Ishikawa (cell line): Measurements from ENCODE around the gene JAG2.
A peak's percentile ranks its signal among the peaks of the same experiment; 100 is the strongest.

Experiments
- CEBPB ChIP-seq: IDR thresholded peaks from 2 replicates; pipeline ENCODE4 v1.6.1; 2012
- CREB1 ChIP-seq: IDR thresholded peaks from 2 replicates; pipeline ENCODE4 v1.6.1; 2012; ENCODE audit warnings: low read depth
- EGR1 ChIP-seq: IDR thresholded peaks from 2 replicates; pipeline ENCODE4 v1.6.1; 2012
- EP300 ChIP-seq: IDR thresholded peaks from 2 replicates; pipeline ENCODE4 v1.6.1; 2012; ENCODE audit warnings: borderline replicate concordance
- FOXM1 ChIP-seq: IDR thresholded peaks from 2 replicates; pipeline ENCODE4 v1.6.1; 2012; ENCODE audit warnings: low read depth, borderline replicate concordance
- MAX ChIP-seq: IDR thresholded peaks from 2 replicates; pipeline ENCODE4 v1.6.1; 2012
- NFIC ChIP-seq: IDR thresholded peaks from 2 replicates; pipeline ENCODE4 v1.6.1; 2012
- RAD21 ChIP-seq: IDR thresholded peaks from 2 replicates; pipeline ENCODE4 v1.6.1; 2012; ENCODE audit warnings: low read depth
- REST ChIP-seq: IDR thresholded peaks from 2 replicates; pipeline ENCODE4 v1.6.1; 2012; ENCODE audit warnings: low read depth, mild to moderate bottlenecking
- TAF1 ChIP-seq: IDR thresholded peaks from 2 replicates; pipeline ENCODE4 v1.6.1; 2012; ENCODE audit warnings: low read depth, mild to moderate bottlenecking
- TCF12 ChIP-seq: IDR thresholded peaks from 2 replicates; pipeline ENCODE4 v1.6.1; 2012; ENCODE audit warnings: low read depth
- TEAD4 ChIP-seq: IDR thresholded peaks from 2 replicates; pipeline ENCODE4 v1.6.1; 2012
- USF1 ChIP-seq: IDR thresholded peaks from 2 replicates; pipeline ENCODE4 v1.6.1; 2012
- YY1 ChIP-seq: IDR thresholded peaks from 2 replicates; pipeline ENCODE4 v1.6.1; 2012; ENCODE audit warnings: low read depth
- ZBTB7A ChIP-seq: IDR thresholded peaks from 2 replicates; pipeline ENCODE4 v1.6.1; 2012; ENCODE audit warnings: low read depth

The JAG2 gene

GRCh38 chr14:105182296-105183020 lies 13.9 kb upstream of the JAG2 start:
- no peak for TF ChIP-seq REST
- TF ChIP-seq CREB1 = no peak
- TF ChIP-seq NFIC = no peak
- no peak for TF ChIP-seq YY1
- no peak for TF ChIP-seq TAF1
- no peak for TF ChIP-seq TEAD4

GRCh38 chr14:105181549-105182295 lies 13.1 kb upstream of the JAG2 start:
- peak; percentile 14; the same call in 1 of the 2 replicates for TF ChIP-seq ZBTB7A
- no peak for TF ChIP-seq YY1
- TF ChIP-seq CEBPB = no peak
- TF ChIP-seq EGR1 = no peak

- no peak for TF ChIP-seq FOXM1
- no peak for TF ChIP-seq CEBPB
- no peak for TF ChIP-seq TCF12
- TF ChIP-seq REST = no peak
- TF ChIP-seq CREB1 = no peak
- TF ChIP-seq USF1 = peak; percentile 84
- no peak; the same call in 1 of the 2 replicates for TF ChIP-seq YY1
- TF ChIP-seq EGR1 = peak; percentile 77
- no peak for TF ChIP-seq TAF1
- TF ChIP-seq NFIC = no peak
- TF ChIP-seq RAD21 = no peak
- TF ChIP-seq MAX = peak; percentile 88
- TF ChIP-seq EP300 = no peak
- no peak for TF ChIP-seq ZBTB7A
- no peak for TF ChIP-seq TEAD4
Observed at GRCh38 chr14:105180592-105181548, 12.3 kb upstream of the JAG2 start, which contains the start of gene NUDT14. Gene NUDT14, minus strand, starts transcription at chr14:105181312. Its CDS starts 103 bp downstream, at chr14:105181209.

GRCh38 chr14:105179191-105179590 lies 10.6 kb upstream of the JAG2 start:
- TF ChIP-seq USF1 = no peak
- TF ChIP-seq YY1 = no peak
- TF ChIP-seq ZBTB7A = no peak
- TF ChIP-seq REST = no peak
- TF ChIP-seq NFIC = no peak
- TF ChIP-seq RAD21 = no peak
- TF ChIP-seq TCF12 = no peak
- no peak for TF ChIP-seq TAF1
- TF ChIP-seq CEBPB = no peak
